Motor neuron (in vitro differentiated cells): Measurements from ENCODE around the gene BPIFA3. TPM values are rescaled to one million over a fixed set of nuclear protein-coding genes. Genes with fewer than 3 reads are reported as not detected.

Experiments used
- ATAC-seq, 8 experiments: fragments of 200-7000 bp; cut with Tn5 transposase; replicated peaks in 6 of 8; 2 replicates each; pipeline ENCODE4 v1.8.0; 2021; ENCODE audit warnings: mild to moderate bottlenecking in 8 of 8, moderate library complexity in 8 of 8
- H3K27ac ChIP-seq, 2 donors: fragments of 250-450 bp; sonication (Bioruptor Pico); 2 replicates each; pipeline ENCODE4 v1.9.0; 2021; ENCODE audit warnings: antibody characterized with exemption in 2 of 2, mild to moderate bottlenecking in 2 of 2, moderate library complexity in 1 of 2
- H3K4me1 ChIP-seq, 2 donors: fragments of 250-450 bp; sonication (Bioruptor Pico); replicated peaks in 1 of 2; 2 replicates each; pipeline ENCODE4 v1.6.1; 2021; ENCODE audit warnings: antibody characterized with exemption in 2 of 2, mild to moderate bottlenecking in 2 of 2, moderate library complexity in 1 of 2
- H3K4me3 ChIP-seq, 5 donors: fragments of 250-450 bp; sonication (Bioruptor Pico); 2 replicates each; pipeline ENCODE4 v1.9.0; 2021; ENCODE audit warnings: antibody characterized with exemption in 5 of 5, mild to moderate bottlenecking in 5 of 5, moderate library complexity in 4 of 5
- WGBS, 10 experiments: fragments of 450-650 bp; shearing (Covaris generic); methylation state at CpG; one replicate each; pipeline ENCODE4 v1.0.0; 2022; 5-methylcytosine and 5-hydroxymethylcytosine counted together
- in situ Hi-C, 9 experiments: fragments of 400-800 bp; cut with MboI; loops; one replicate each; pipeline ENCODE4 v1.15.0; 2021; ENCODE audit warnings: low sequenced_read_pairs in 9 of 9, low pct_unique_long_range_greater_than_20kb in 2 of 9; ENCODE audit not compliant: unreplicated experiment in 9 of 9
- total RNA-seq, 8 experiments: library from RNA; unstranded; fragments of 300-600 nt; gene quantifications; 2 replicates each; pipeline versions ENCODE4 v1.2.3 to v1.2.4, GENCODE V29; 2022

BPIFA3 gene
- total RNA-seq, 8 experiments from 2014 or later = 0.09 to 0.66 (median 0.21) TPM; not detected in 3

DNA sequence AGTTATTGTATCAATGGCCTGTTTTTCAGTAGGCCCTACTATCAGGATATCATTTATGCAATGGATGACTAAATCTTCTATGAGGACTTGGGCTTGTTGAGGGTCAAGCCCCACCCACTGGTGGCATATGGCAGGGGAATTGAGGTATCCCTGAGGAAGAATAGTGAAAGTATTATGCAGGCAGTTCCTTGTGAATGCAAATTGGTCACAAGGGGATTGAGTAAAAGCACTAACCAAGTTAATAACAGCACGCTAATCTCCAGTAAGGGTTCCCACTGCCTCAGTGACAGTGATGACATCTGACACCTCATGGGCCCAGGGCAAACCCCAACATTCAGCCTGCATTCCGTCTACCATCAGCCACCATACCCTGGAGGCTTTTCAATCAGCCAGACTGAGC is 33.5 kb downstream of the BPIFA3 start:
- Histone ChIP-seq H3K27ac (no peak overlapping the region), H3K4me1 (peaks cover 0 to 2% of the 10 kb centered on the region in 2 donors), H3K4me3 (no peak overlapping the region)
- peak in 4 of 8 experiments; percentile 21 to 75 (median 39) for ATAC-seq
- WGBS, 10 experiments = 17 to 60% (median 40%) methylated on average over 1 to 2 of the region's 2 CpGs; no CpG with 5 or more reads in 3 of the 10 experiments
- in situ Hi-C loops = no loop called here

- no peak for ATAC-seq
- H3K4me1 ChIP-seq = peaks cover 0 to 2% of the 10 kb centered on the region in 2 donors
- no peak overlapping the region for H3K4me3 ChIP-seq
- in situ Hi-C loops = no loop called here
- no peak overlapping the region for H3K27ac ChIP-seq
- WGBS, 10 experiments = 10 to 83% (median 60%) methylated on average over 1 to 3 of the region's 3 CpGs; no CpG with 5 or more reads in 3 of the 10 experiments
These were observed 34.3 kb downstream of the BPIFA3 start for GRCh38 chr20:33251496-33251895.

DNA sequence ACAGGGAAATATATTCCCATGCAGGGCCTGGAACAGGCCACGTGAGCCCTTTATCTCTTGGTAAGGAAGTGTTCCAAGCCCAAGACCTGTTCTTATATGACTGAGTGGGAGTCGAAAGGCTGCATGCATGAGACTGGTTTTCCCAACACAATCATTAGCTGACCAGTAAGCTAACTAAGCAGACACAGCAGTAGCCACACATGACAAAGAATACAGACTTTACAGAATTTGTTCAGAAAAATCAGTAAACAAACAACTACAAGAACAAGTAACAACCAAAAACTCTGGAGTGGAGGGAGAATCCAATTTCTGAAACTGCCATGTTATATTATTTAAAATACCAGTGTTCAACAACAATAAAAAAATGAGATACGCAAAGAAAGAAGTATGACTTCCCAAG is 35.3 kb downstream of the BPIFA3 start:
- Histone ChIP-seq H3K4me1 (peaks cover 0 to 2% of the 10 kb centered on the region in 2 donors), H3K27ac (no peak overlapping the region), H3K4me3 (no peak overlapping the region)
- in situ Hi-C loops = no loop called here
- 13 to 100% (median 83%) methylated on average over 1 to 3 of the region's 3 CpGs for WGBS, 10 experiments
- no peak for ATAC-seq

- no peak overlapping the region for H3K4me3 ChIP-seq
- in situ Hi-C loops = no loop called here
- 25 to 76% (median 48%) methylated on average over 2 of the region's 2 CpGs; no CpG with 5 or more reads in 1 of the 10 experiments for WGBS, 10 experiments
- no peak for ATAC-seq
- no peak overlapping the region for H3K27ac ChIP-seq
- peaks cover 0 to 2% of the 10 kb centered on the region in 2 donors for H3K4me1 ChIP-seq
These were observed 37.9 kb downstream of the BPIFA3 start for GRCh38 chr20:33255005-33255404.

DNA sequence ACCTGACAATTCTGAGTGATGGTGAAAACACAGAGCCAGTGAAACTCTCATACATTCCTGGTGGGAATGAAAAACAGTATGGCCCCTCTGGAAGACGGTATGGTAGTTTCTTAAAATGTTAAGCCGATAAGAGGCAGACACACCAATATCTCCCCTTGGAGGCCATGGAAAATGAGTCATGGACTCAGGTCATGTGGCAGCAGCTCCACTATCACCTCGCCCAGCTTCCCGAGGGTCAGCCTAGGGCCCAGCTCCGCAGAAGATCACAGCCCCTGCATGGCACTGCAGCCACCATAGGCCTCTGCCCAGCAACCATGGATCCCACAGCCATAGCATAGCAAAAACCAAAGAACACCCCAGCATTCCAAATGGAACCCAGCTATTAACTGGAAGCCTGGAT is 40.1 kb downstream of the BPIFA3 start:
- ATAC-seq = no peak

GRCh38 chr20:33259371-33259770 is 42.2 kb downstream of the BPIFA3 start:
- in situ Hi-C loops = no loop called here
- ATAC-seq = no peak
- no peak overlapping the region for H3K4me3 ChIP-seq
- no peaks in the 10 kb centered on the region for H3K4me1 ChIP-seq
- 7 to 100% (median 68%) methylated on average over 1 to 5 of the region's 5 CpGs for WGBS, 10 experiments
- no peak overlapping the region for H3K27ac ChIP-seq

More for the DNA sequence above, 40.1 kb downstream of the BPIFA3 start:
- H3K4me3 ChIP-seq = no peak overlapping the region
- no peaks in the 10 kb centered on the region for H3K4me1 ChIP-seq
- no peak overlapping the region for H3K27ac ChIP-seq
- in situ Hi-C loops = no loop called here
- 33 to 79% (median 73%) methylated on average over 1 to 5 of the region's 5 CpGs; no CpG with 5 or more reads in 5 of the 10 experiments for WGBS, 10 experiments

DNA sequence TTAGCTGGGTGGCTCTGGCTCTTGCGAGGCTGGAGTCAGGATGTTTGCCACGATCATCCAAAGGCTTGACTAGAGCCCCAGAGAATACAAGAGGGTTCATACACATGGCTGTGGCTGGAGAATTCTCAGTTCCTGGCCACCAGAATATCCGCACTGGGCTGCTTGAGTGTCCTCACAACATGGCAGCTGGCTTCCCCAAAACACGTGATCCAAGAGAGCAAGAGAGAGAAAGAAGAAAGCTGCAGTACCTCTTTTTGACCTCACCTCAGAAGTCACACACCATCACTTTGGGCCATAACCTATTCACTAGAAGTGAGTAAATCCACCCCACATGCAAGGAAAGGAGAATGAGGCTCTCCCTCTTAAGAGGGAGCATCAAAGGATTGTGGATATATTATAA is 44.3 kb downstream of the BPIFA3 start:
- H3K27ac ChIP-seq = no peak overlapping the region
- in situ Hi-C loops = no loop called here
- ATAC-seq = no peak
- WGBS, 10 experiments = 29 to 100% (median 80%) methylated on average over 1 to 4 of the region's 4 CpGs; no CpG with 5 or more reads in 2 of the 10 experiments
- no peaks in the 10 kb centered on the region for H3K4me1 ChIP-seq
- no peak overlapping the region for H3K4me3 ChIP-seq

GRCh38 chr20:33262658-33263065 is 45.5 kb downstream of the BPIFA3 start:
- no peaks in the 10 kb centered on the region for H3K4me1 ChIP-seq
- H3K27ac ChIP-seq = no peak overlapping the region
- H3K4me3 ChIP-seq = no peak overlapping the region
- in situ Hi-C loops = no loop called here
- ATAC-seq = peak in 7 of 8 experiments; percentile 35 to 99 (median 81)
- WGBS, 10 experiments = 0 to 69% (median 22%) methylated on average over 2 to 4 of the region's 5 CpGs; no CpG with 5 or more reads in 1 of the 10 experiments

- ATAC-seq = no peak
- in situ Hi-C loops = no loop called here
- 0 to 81% (median 49%) methylated on average over 1 to 4 of the region's 5 CpGs; no CpG with 5 or more reads in 2 of the 10 experiments for WGBS, 10 experiments
- no peak overlapping the region for H3K4me3 ChIP-seq
- H3K27ac ChIP-seq = no peak overlapping the region
- H3K4me1 ChIP-seq = no peaks in the 10 kb centered on the region
These were observed 46.6 kb downstream of the BPIFA3 start for GRCh38 chr20:33263784-33264183.

DNA sequence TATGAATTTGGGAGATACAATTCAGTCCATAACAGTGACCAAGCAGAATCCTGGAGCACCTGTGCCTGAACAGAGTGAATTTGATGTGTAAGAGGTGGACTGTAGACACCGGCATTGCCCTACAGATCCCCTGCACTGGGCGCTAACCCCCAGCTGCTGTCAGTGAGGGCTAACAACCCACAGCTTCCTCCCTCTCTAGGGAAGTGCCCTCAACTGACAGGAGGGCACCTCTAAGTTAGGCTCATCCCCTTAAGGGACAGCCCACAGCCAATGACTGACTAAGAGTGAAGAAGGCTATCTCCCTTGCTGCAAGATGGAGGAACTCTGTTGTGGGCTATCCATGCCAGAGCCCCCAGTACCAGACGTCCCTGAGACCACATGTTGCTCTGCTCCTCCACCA is 50.5 kb downstream of the BPIFA3 start:
- no peak for ATAC-seq
- in situ Hi-C loops = no loop called here

GRCh38 chr20:33272155-33272873 is 55.2 kb downstream of the BPIFA3 start:
- Histone ChIP-seq H3K4me1 (no peaks in the 10 kb centered on the region), H3K27ac (no peak overlapping the region), H3K4me3 (no peak overlapping the region)
- no peak for ATAC-seq
- 20 to 100% (median 74%) methylated on average over 1 to 9 of the region's 10 CpGs; no CpG with 5 or more reads in 2 of the 10 experiments for WGBS, 10 experiments
- in situ Hi-C loops = no loop called here

More for the DNA sequence above, 50.5 kb downstream of the BPIFA3 start:
- Histone ChIP-seq H3K4me1 (no peaks in the 10 kb centered on the region), H3K4me3 (no peak overlapping the region), H3K27ac (no peak overlapping the region)
- WGBS, 10 experiments = 40 to 64% (median 56%) methylated on average over 1 to 3 of the region's 3 CpGs; no CpG with 5 or more reads in 7 of the 10 experiments

GRCh38 chr20:33273117-33273851 is 56.1 kb downstream of the BPIFA3 start:
- no peak for ATAC-seq
- no peak overlapping the region for H3K4me3 ChIP-seq
- no peak overlapping the region for H3K27ac ChIP-seq
- in situ Hi-C loops = no loop called here
- 0 to 86% (median 50%) methylated on average over 1 to 5 of the region's 13 CpGs; no CpG with 5 or more reads in 1 of the 10 experiments for WGBS, 10 experiments
- H3K4me1 ChIP-seq = no peaks in the 10 kb centered on the region

- H3K27ac ChIP-seq = no peak overlapping the region
- in situ Hi-C loops = no loop called here
- no peak for ATAC-seq
- H3K4me1 ChIP-seq = no peaks in the 10 kb centered on the region
- H3K4me3 ChIP-seq = no peak overlapping the region
- 0 to 100% (median 60%) methylated on average over 1 to 7 of the region's 8 CpGs; no CpG with 5 or more reads in 5 of the 10 experiments for WGBS, 10 experiments
These were observed 58.1 kb downstream of the BPIFA3 start for GRCh38 chr20:33275215-33275614.
